Left ventricle myocardium inferior (tissue), 1 donor: ENCODE data around the gene RNF114. TPM values are rescaled to one million over a fixed set of nuclear protein-coding genes. Genes with fewer than 3 reads are reported as not detected.
A peak's percentile ranks its signal among the peaks of the same experiment; 100 is the strongest.

Experiments used
- DNase-seq: peaks from one replicate; pipeline ENCODE4 v3.0.0-alpha.2; 2020
- H3K27ac ChIP-seq: fragments of 200-600 bp; replicated peaks from 2 replicates; pipeline ENCODE4 v1.8.0; 2021
- H3K27me3 ChIP-seq: fragments of 200-600 bp; 2 replicates; pipeline ENCODE4 v1.8.0; 2021; ENCODE audit warnings: low read depth
- H3K36me3 ChIP-seq: fragments of 200-600 bp; 2 replicates; pipeline ENCODE4 v1.8.0; 2021
- H3K4me1 ChIP-seq: fragments of 200-600 bp; 2 replicates; pipeline ENCODE4 v1.8.0; 2021
- H3K4me3 ChIP-seq: fragments of 200-600 bp; 2 replicates; pipeline ENCODE4 v1.8.0; 2021; ENCODE audit warnings: mild to moderate bottlenecking, moderate library complexity
- H3K9me3 ChIP-seq: fragments of 200-600 bp; replicated peaks from 2 replicates; pipeline ENCODE4 v1.8.0; 2021
- intact Hi-C: fragments of 100-400 bp; cut with micrococcal nuclease; formaldehyde crosslinking; loops from one replicate; pipeline ENCODE4 v1.11.0; 2022
- total RNA-seq: library from RNA; stranded (reverse); fragmentation: NEBNext Ultra II Directional; extraction: Animal tissue kit (Norgen Biotek cat#: 25700); gene quantifications from one replicate; pipeline ENCODE4 v1.2.1, GENCODE V29; 2021
- TF ChIP-seq, protein P1 (sequence below): fragments of 200-600 bp; IDR thresholded peaks from 2 replicates; pipeline ENCODE4 v1.8.0; 2021; ENCODE audit warnings: antibody characterized with exemption, mild to moderate bottlenecking, borderline replicate concordance
- donor health status: DM: no; HTN: yes; CAD: no; lungs with severe emphysema.

The RNF114 gene
- total RNA-seq, 1 donor from 2014 or later, result 50.8 TPM

DNA sequence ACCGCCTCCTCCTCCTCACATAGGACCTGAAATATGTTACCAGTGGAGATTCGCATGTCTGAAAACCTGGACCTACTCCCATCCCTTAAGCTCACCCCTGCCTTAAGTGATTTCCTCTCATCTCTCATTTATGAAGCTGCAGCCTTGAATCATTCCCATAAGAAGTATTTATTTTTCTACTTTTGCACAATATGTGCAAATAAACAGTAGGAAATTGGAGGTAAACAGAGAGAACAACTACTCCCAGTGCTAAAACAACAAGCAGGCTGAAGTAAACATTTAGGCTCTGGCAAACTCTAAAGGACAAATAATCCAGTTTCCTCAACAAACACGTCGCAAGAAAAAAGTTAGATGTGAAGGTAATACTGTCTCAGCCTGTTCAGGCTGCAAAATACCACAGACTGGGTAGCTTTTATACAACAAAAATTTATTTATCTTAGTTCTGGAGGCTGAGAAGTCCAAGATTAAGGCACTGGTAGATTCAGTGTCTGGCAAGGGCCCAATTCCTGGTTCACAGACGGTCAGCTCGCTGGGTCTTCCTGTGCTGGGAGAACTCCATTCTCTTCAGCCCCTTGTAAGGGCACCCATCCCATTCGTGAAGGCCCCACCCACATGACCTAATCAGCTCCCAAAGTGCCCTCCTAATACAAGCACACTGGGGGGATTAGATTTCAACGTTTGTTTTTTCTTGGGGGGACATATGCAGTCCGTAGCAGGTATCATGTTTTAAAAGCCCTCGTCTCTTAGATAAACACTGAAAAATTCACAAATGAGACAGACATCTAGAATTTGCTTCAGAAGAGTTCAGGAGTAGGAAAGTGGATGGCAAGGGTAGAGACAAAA, 36.4 kb upstream of the RNF114 start:
- intact Hi-C loops, result no loop called here
- H3K4me3 ChIP-seq, result no peak overlapping the region
- H3K36me3 ChIP-seq, result peaks cover 9% of the 10 kb centered on the region
- H3K9me3 ChIP-seq, result no peaks in the 10 kb centered on the region
- H3K27ac ChIP-seq, result no peak overlapping the region
- H3K27me3 ChIP-seq, result no peaks in the 10 kb centered on the region
- H3K4me1 ChIP-seq, result peaks cover 16% of the 10 kb centered on the region
- TF ChIP-seq, protein P1, sequence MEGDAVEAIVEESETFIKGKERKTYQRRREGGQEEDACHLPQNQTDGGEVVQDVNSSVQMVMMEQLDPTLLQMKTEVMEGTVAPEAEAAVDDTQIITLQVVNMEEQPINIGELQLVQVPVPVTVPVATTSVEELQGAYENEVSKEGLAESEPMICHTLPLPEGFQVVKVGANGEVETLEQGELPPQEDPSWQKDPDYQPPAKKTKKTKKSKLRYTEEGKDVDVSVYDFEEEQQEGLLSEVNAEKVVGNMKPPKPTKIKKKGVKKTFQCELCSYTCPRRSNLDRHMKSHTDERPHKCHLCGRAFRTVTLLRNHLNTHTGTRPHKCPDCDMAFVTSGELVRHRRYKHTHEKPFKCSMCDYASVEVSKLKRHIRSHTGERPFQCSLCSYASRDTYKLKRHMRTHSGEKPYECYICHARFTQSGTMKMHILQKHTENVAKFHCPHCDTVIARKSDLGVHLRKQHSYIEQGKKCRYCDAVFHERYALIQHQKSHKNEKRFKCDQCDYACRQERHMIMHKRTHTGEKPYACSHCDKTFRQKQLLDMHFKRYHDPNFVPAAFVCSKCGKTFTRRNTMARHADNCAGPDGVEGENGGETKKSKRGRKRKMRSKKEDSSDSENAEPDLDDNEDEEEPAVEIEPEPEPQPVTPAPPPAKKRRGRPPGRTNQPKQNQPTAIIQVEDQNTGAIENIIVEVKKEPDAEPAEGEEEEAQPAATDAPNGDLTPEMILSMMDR, result no peak
- DNase-seq, result no peak

DNA sequence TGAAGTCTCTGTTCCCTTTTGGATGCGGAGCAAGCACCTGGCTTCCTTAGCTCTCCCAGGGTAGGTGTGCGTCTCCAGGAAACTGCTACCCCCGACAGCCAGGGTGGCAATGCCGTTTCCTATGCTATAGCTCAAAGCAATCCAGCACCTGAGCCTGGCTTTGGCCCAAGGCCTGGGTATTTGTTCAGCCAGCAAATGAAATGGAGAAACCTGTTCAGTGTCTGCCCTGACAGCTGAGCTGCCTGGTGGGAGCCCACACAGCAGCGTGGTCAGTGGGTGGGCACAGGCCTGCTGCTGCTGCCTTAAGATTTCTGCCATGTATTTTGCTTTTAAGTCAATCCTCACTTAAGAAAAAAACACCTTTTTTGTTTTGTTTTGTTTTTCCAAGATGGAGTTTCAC, 34.6 kb upstream of the RNF114 start:
- Histone ChIP-seq H3K4me1 (peaks cover 20% of the 10 kb centered on the region), H3K9me3 (no peaks in the 10 kb centered on the region), H3K4me3 (no peak overlapping the region), H3K27ac (no peak overlapping the region), H3K27me3 (no peaks in the 10 kb centered on the region), H3K36me3 (peaks cover 27% of the 10 kb centered on the region)
- intact Hi-C loops, result no loop called here
- TF ChIP-seq, protein P1, result no peak
- no peak for DNase-seq

DNA sequence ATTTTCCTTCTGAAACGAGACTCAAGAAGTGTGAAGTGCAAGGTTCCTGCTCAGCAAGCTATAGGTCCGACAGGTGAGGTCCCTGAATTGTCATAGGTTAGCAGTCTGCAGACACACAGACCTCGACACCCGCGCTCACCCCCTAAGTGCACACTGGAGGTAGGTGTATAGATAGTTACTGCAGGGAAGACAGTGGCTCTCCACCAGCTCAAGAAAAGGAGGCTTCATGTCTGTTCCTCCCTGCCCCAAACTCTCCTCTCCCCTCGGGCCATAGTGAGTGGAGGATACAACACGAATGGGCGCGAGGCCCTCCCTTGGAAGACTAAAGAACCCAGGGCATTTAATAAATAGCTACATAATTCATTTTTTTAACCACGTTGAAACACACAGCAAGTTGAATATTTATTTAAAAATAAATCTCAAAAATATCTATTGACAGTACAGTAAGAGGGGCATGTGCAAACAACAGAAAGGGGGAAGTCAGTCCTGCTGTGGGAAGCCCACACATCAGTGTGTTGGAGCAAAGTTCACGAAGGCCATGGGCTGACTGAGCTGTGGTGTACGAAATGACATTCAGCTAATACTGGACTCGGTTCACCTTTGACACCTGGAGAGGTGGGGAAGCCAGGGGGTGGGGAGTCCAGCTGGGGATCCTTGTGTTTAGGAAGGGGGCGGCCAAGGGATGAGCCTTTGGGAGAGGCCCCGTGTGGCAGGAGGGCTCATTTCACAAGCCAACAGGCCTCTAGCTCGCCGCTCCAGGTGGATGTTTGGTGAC, 31.6 kb upstream of the RNF114 start:
- Histone ChIP-seq H3K27me3 (no peaks in the 10 kb centered on the region), H3K36me3 (peaks cover 42% of the 10 kb centered on the region), H3K4me1 (peaks cover 47% of the 10 kb centered on the region), H3K27ac (no peak overlapping the region), H3K9me3 (no peaks in the 10 kb centered on the region), H3K4me3 (no peak overlapping the region)
- TF ChIP-seq, protein P1, result no peak
- intact Hi-C loops, result no loop called here
- no peak for DNase-seq

DNA sequence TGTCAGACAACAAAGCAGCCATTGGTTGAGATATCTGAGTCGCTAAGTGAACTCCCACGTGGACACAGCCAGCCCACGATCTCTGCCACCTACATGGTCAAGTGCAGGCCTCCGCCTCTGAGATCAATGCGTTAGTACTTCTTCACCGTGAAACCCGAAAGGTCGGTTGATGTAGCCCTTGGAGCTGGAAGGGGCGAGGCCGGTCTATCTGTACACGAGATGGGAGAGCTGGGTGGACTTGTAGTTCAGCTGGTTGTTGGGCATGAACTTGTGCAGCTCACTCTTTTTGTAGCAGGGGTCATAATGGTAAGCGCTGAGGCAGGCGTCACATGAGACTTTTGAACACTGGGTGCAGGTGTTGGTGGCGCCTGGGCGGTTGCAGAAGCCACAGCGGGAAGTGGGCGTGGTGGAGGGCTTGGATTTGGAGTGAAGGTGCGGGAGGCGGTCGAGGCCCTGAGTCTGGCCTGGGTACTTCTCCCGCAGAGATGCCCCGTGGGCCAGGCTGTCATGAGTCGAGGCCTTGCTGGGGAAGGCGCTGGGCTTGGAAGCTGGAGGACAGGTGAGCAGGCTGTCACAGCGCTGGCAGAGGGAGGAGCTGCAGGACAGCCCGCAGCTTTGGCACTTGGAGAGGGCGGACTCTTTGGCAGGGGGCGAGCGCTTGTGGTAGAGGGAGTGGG, 30.6 kb upstream of the RNF114 start:
- peaks cover 51% of the 10 kb centered on the region for H3K4me1 ChIP-seq
- intact Hi-C loops, result no loop called here
- no peaks in the 10 kb centered on the region for H3K9me3 ChIP-seq
- H3K36me3 ChIP-seq, result peaks cover 42% of the 10 kb centered on the region
- TF ChIP-seq, protein P1, result no peak
- H3K27ac ChIP-seq, result peak overlapping the region; percentile 94
- H3K4me3 ChIP-seq, result no peak overlapping the region
- H3K27me3 ChIP-seq, result no peaks in the 10 kb centered on the region
- DNase-seq, result no peak

DNA sequence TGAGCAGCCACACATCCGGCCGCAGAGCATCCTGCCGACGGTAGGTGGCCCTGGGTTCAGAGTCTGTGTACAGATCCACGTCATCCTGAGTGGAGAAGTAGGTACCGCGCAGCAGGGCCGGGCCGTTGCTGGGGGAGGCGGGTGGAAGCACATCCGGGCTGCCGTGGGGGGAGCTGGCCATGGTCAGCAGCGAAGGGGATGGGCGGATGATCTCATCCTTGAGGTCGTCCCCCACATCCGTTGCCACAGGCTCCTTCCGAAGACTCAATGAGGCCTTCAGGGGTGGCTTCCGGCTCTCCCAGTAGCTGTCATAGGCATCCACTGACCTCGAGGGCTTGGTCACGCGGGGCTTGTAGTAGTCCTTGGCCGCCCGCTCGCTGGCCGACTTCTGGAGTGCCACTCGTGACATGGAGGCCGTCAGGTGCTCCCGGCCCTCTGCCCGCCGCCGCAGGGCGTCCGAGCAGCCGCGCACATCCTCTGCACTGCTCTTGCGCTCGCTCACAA, 30.0 kb upstream of the RNF114 start:
- peaks cover 42% of the 10 kb centered on the region for H3K36me3 ChIP-seq
- TF ChIP-seq, protein P1, result no peak
- DNase-seq, result no peak
- H3K9me3 ChIP-seq, result no peaks in the 10 kb centered on the region
- peak overlapping the region; percentile 94 for H3K27ac ChIP-seq
- H3K4me3 ChIP-seq, result no peak overlapping the region
- H3K4me1 ChIP-seq, result peaks cover 56% of the 10 kb centered on the region
- intact Hi-C loops, result no loop called here
- no peaks in the 10 kb centered on the region for H3K27me3 ChIP-seq
